ENCODE results near the gene TMEM115.

- TF ChIP-seq POLR2A (IDR thresholded peaks at IDR 0.05) (no peak), CTCF (IDR thresholded peaks at IDR 0.05) (no peak)
Observed at GRCh38 chr3:50405249-50405648, 45.9 kb upstream of the TMEM115 start.
